Omental fat pad (tissue), 4 donors: ENCODE measurements around the gene SPATA6L. TPM values are rescaled to one million over a fixed set of nuclear protein-coding genes. Genes with fewer than 3 reads are reported as not detected.

Experiments used
- ATAC-seq: fragments of 150-250 bp; one replicate; pipeline ENCODE4 v1.9.1; 2016; ENCODE audit warnings: mild to moderate bottlenecking, moderate library complexity; ENCODE audit not compliant: low FRiP score
- DNase-seq: peaks from one replicate; pipeline ENCODE4 v3.0.0-alpha.2; 2019; ENCODE audit warnings: low spot score
- CTCF ChIP-seq, 3 donors: fragments of 450-650 bp; IDR thresholded peaks; one replicate each; pipeline ENCODE4 v1.5.1; 2016 to 2017; ENCODE audit warnings: antibody characterized with exemption in 3 of 3, mild to moderate bottlenecking in 3 of 3, moderate library complexity in 2 of 3
- total RNA-seq, 4 donors: library from RNA; depleted of rRNA; stranded (reverse); fragments of >200 nt; gene quantifications; one replicate each; pipeline ENCODE4 v1.1.0, GENCODE V29; 2016

The SPATA6L gene
- total RNA-seq, 4 donors from 2014 or later, result 1.3 to 5.5 (median 2.6) TPM

- no peak for TF ChIP-seq CTCF (IDR thresholded peaks at IDR 0.05)
- ATAC-seq (no peak), DNase-seq (no peak)
Measured at GRCh38 chr9:4689021-4689420, 22.7 kb upstream of the SPATA6L start.

DNA sequence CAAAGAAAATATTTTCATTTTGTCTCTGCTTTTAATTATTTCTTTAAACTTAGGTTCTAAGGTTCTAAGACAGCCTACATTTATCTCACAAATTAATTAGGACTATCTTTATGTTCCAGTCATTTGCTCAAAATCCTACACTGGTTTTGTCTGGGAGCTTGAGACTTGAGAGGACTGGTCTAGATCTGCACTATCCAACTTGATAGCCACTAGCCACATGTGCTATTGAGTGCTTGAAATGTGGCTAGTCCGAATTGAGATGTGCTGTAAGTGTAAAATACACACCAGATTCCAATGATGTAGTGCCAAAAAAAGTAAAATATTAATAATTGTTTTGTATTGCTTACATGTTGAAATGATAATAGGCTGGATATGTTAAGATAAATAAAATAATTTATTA, 20.3 kb upstream of the SPATA6L start:
- no peak for TF ChIP-seq CTCF (IDR thresholded peaks at IDR 0.05)

DNA sequence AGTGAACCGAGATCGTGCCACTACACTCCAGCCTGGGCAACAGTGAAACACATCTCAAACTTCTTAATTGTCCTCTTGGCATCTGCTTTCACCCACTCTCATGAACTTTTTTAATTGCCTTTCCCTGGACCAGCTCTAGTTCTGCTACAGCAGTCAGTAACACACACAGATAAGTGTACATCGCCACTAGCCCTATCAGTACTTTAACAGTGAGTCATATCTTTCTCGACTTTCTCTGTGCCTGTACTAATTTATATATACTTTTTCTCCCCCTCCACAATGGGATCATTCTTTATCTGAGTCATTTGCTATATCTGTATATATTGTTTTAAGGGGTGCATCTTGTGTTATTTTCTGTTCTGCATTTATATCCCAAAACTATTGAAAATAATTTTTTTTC, 19.8 kb upstream of the SPATA6L start:
- no peak for TF ChIP-seq CTCF (IDR thresholded peaks at IDR 0.05)
- DNase-seq, result no peak
- ATAC-seq, result peak; percentile 47

More for the DNA sequence above, 20.3 kb upstream of the SPATA6L start:
- DNase-seq (no peak), ATAC-seq (no peak)

DNA sequence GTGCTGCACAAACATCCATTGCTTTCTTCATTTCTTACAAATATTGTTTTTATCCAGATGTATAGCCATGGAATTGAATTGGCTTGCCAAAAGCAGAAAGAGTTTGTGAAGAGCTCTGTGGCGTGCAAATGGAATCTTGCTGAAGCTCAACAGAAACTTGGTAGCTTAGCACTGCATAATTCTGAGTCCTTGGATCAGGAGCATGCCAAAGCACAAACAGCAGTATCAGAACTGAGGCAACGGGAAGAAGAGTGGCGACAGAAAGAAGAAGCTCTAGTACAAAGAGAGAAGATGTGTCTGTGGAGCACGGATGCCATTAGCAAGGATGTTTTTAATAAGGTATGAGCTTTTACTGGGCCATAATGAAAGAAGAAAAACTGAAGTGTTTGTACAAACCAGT, 18.5 kb upstream of the SPATA6L start:
- no peak for TF ChIP-seq CTCF (IDR thresholded peaks at IDR 0.05)
- DNase-seq, result no peak

GRCh38 chr9:4680750-4681149, 14.5 kb upstream of the SPATA6L start:
- TF ChIP-seq CTCF (IDR thresholded peaks at IDR 0.05), result no peak
- DNase-seq, result no peak
- peak; percentile 49 for ATAC-seq

More for the DNA sequence above, 18.5 kb upstream of the SPATA6L start:
- no peak for ATAC-seq

DNA sequence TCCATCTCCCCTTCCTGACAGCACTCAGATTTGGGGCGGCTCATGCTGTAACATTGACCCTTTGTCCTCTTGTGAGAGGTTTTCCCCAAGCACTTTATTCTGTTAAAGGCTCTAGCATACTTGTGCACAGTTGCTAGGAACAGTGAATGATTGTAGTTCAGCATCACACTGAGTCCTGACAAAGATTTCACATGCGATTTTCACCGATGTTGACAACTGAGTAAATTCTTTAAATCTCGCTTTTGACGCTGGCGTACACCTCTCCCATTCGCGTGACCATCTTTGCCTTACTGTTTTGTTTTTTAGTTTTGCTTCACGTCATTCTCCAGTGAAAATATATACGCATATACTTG, 13.9 kb upstream of the SPATA6L start:
- ATAC-seq, result peak; percentile 15

More for the DNA sequence above, 13.9 kb upstream of the SPATA6L start:
- DNase-seq, result no peak
- no peak for TF ChIP-seq CTCF (IDR thresholded peaks at IDR 0.05)
